ENCODE measurements around the gene METRN. TPM values are rescaled to one million over a fixed set of nuclear protein-coding genes. Genes with fewer than 3 reads are reported as not detected.
"Not testable (repeated sequence)": the region's sequence is repeated elsewhere in the genome, so short reads cannot be mapped to it uniquely, and the experiment has no call there.

Gene METRN
- total RNA-seq, 4 donors from 2014 or later = 13.6 to 31.2 (median 20.5) TPM

- DNase-seq (ENCODE audit: low spot score) (no peak), ATAC-seq (ENCODE audit: low FRiP score) (no peak)
- TF ChIP-seq, protein P1, sequence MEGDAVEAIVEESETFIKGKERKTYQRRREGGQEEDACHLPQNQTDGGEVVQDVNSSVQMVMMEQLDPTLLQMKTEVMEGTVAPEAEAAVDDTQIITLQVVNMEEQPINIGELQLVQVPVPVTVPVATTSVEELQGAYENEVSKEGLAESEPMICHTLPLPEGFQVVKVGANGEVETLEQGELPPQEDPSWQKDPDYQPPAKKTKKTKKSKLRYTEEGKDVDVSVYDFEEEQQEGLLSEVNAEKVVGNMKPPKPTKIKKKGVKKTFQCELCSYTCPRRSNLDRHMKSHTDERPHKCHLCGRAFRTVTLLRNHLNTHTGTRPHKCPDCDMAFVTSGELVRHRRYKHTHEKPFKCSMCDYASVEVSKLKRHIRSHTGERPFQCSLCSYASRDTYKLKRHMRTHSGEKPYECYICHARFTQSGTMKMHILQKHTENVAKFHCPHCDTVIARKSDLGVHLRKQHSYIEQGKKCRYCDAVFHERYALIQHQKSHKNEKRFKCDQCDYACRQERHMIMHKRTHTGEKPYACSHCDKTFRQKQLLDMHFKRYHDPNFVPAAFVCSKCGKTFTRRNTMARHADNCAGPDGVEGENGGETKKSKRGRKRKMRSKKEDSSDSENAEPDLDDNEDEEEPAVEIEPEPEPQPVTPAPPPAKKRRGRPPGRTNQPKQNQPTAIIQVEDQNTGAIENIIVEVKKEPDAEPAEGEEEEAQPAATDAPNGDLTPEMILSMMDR (IDR thresholded peaks at IDR 0.05) = no peak
These were observed 36.5 kb downstream of the METRN start for GRCh38 chr16:751152-752006.

DNA sequence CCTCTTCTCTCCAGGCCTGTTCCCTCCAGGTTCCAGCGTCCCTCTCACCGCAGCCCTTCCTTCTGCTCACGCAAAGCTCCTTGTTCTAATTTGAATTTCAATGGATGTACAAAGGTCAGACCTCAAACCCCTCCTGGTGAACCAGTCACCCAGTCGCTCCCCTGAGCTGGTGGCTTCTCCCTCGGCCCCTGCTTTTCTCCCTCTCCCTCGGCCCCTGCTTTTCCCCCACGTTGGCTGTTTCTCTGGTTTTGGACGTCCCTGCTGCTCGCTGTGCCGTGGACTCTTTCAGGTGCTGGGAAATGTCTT lies 37.0 kb downstream of the METRN start:
- ATAC-seq (ENCODE audit: low FRiP score) (no peak), DNase-seq (ENCODE audit: low spot score) (no peak)
- TF ChIP-seq, protein P1 (IDR thresholded peaks at IDR 0.05) = no peak

DNA sequence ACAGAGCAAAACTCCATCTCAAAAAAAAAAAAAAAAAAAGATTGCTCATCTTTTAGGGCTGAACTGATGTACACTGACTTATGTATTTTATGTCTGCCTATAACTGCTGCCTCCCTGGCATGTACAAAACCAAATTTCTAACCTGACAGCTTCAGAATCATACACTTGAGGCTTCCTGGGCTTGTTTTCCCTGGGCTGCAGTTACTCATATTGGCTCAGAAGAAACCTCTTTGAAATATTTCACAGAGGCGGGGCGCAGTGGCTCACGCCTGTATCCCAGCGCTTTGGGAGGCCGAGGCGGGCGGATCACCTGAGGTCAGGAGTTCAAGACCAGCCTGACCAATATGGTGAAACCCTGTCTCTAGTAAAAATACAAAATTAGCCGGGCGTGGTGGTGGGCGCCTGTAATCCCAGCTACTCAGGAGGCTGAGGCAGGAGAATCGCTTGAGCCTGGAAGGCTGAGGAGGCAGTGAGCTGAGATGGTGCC lies 39.2 kb downstream of the METRN start:
- peak; percentile 48 for ATAC-seq (ENCODE audit: low FRiP score)
- not testable (repeated sequence) for DNase-seq (ENCODE audit: low spot score)

GRCh38 chr16:754656-755055 lies 39.7 kb downstream of the METRN start:
- TF ChIP-seq, protein P1 (IDR thresholded peaks at IDR 0.05) = no peak
- DNase-seq (ENCODE audit: low spot score) = no peak
- ATAC-seq (ENCODE audit: low FRiP score) = no peak

GRCh38 chr16:756428-756827 lies 41.5 kb downstream of the METRN start:
- ATAC-seq (ENCODE audit: low FRiP score) = no peak
- DNase-seq (ENCODE audit: low spot score) = no peak
- TF ChIP-seq, protein P1 (IDR thresholded peaks at IDR 0.05) = no peak

- ATAC-seq (ENCODE audit: low FRiP score) (no peak), DNase-seq (ENCODE audit: low spot score) (no peak)
These were observed 44.4 kb downstream of the METRN start for GRCh38 chr16:759110-759910.

GRCh38 chr16:760065-760464 lies 45.1 kb downstream of the METRN start:
- peak; percentile 23 for ATAC-seq (ENCODE audit: low FRiP score)
- DNase-seq (ENCODE audit: low spot score) = no peak
- TF ChIP-seq, protein P1 (IDR thresholded peaks at IDR 0.05) = no peak

More at GRCh38 chr16:759110-759910, 44.4 kb downstream of the METRN start:
- TF ChIP-seq, protein P1 (IDR thresholded peaks at IDR 0.05) = no peak
